H9 (cell line): ENCODE data around the gene ASS1. TPM values are rescaled to one million over a fixed set of nuclear protein-coding genes. Genes with fewer than 3 reads are reported as not detected.

ENCODE experiments used
- DNase-seq: peaks from one replicate; pipeline ENCODE4 v3.0.0-alpha.2; 2017
- H2AFZ ChIP-seq: one replicate; pipeline ENCODE4 v1.6.1; 2013; ENCODE audit warnings: mild to moderate bottlenecking, low read length, control low read depth, moderate library complexity
- H2AK5ac ChIP-seq: 2 replicates; pipeline ENCODE4 v1.6.1; 2013; ENCODE audit warnings: low read length, control low read depth, mixed read lengths; ENCODE audit not compliant: insufficient read length
- H2BK120ac ChIP-seq: one replicate; pipeline ENCODE4 v1.6.1; 2013; ENCODE audit warnings: low read depth, mild to moderate bottlenecking, low read length, control low read depth, inconsistent platforms; ENCODE audit not compliant: poor library complexity, severe bottlenecking
- H2BK12ac ChIP-seq: 2 replicates; pipeline ENCODE4 v1.6.1; 2013; ENCODE audit warnings: low read length, control low read depth, mixed read lengths, low read depth; ENCODE audit not compliant: insufficient read length
- H2BK15ac ChIP-seq: 2 replicates; pipeline ENCODE4 v1.6.1; 2013; ENCODE audit warnings: low read depth, low read length, control low read depth
- H2BK20ac ChIP-seq: one replicate; pipeline ENCODE4 v1.6.1; 2013; ENCODE audit warnings: low read depth, mild to moderate bottlenecking, low read length, control low read depth, inconsistent platforms; ENCODE audit not compliant: poor library complexity, severe bottlenecking
- H2BK5ac ChIP-seq: 2 replicates; pipeline ENCODE4 v1.6.1; 2013; ENCODE audit warnings: low read length, control low read depth, mixed read lengths; ENCODE audit not compliant: insufficient read length
- H3K14ac ChIP-seq: 2 replicates; pipeline ENCODE4 v1.6.1; 2013; ENCODE audit warnings: low read length, control low read depth; ENCODE audit not compliant: insufficient read depth
- H3K18ac ChIP-seq: 2 replicates; pipeline ENCODE4 v1.6.1; 2013; ENCODE audit warnings: low read depth, mild to moderate bottlenecking, mixed read lengths, low read length, control low read depth; ENCODE audit not compliant: insufficient read length
- H3K23ac ChIP-seq: 2 replicates; pipeline ENCODE4 v1.6.1; 2013; ENCODE audit warnings: low read length, control low read depth, mixed read lengths, low read depth; ENCODE audit not compliant: insufficient read length
- H3K23me2 ChIP-seq: 2 replicates; pipeline ENCODE4 v1.6.1; 2013; ENCODE audit warnings: low read depth, mild to moderate bottlenecking, mixed read lengths, low read length, control low read depth; ENCODE audit not compliant: insufficient read length, poor library complexity, severe bottlenecking
- H3K27ac ChIP-seq: 2 replicates; pipeline ENCODE4 v1.5.1; 2013; ENCODE audit warnings: low read length, control low read depth, mixed read lengths, low read depth; ENCODE audit not compliant: insufficient read length
- H3K27me3 ChIP-seq: 2 replicates; pipeline ENCODE4 v1.6.1; 2013; ENCODE audit warnings: low read length, control low read depth, inconsistent platforms; ENCODE audit not compliant: insufficient read depth
- H3K4ac ChIP-seq: 2 replicates; pipeline ENCODE4 v1.6.1; 2013; ENCODE audit warnings: low read depth, mild to moderate bottlenecking, control low read depth, inconsistent platforms, low read length, moderate library complexity
- H3K4me1 ChIP-seq: 2 replicates; pipeline ENCODE4 v1.6.1; 2013; ENCODE audit warnings: low read length, control low read depth, inconsistent platforms; ENCODE audit not compliant: insufficient read depth
- H3K4me2 ChIP-seq: 2 replicates; pipeline ENCODE4 v1.6.1; 2013; ENCODE audit warnings: low read length, control low read depth, mixed read lengths; ENCODE audit not compliant: insufficient read length, insufficient read depth
- H3K56ac ChIP-seq: 2 replicates; pipeline ENCODE4 v1.6.1; 2013; ENCODE audit warnings: low read depth, mild to moderate bottlenecking, mixed read lengths, low read length, control low read depth; ENCODE audit not compliant: insufficient read length
- H3K79me1 ChIP-seq: 2 replicates; pipeline ENCODE4 v1.6.1; 2013; ENCODE audit warnings: low read depth, mild to moderate bottlenecking, moderate library complexity, low read length, control low read depth, inconsistent platforms; ENCODE audit not compliant: insufficient read depth, poor library complexity, severe bottlenecking
- H3K79me2 ChIP-seq: 2 replicates; pipeline ENCODE4 v1.6.1; 2013; ENCODE audit warnings: low read length, control low read depth, inconsistent platforms; ENCODE audit not compliant: insufficient read depth
- H3K9ac ChIP-seq: 2 replicates; pipeline ENCODE4 v1.6.1; 2013; ENCODE audit warnings: low read length, control low read depth, mixed read lengths; ENCODE audit not compliant: insufficient read length; ENCODE audit errors: extremely low read depth
- H3K9me3 ChIP-seq: one replicate; pipeline ENCODE4 v1.6.1; 2013; ENCODE audit warnings: low read depth, low read length, inconsistent platforms; ENCODE audit not compliant: control insufficient read depth
- H3T11ph ChIP-seq: one replicate; pipeline ENCODE4 v1.6.1; 2013; ENCODE audit warnings: mild to moderate bottlenecking, low read length, control low read depth, inconsistent platforms
- H4K20me1 ChIP-seq: one replicate; pipeline ENCODE4 v1.6.1; 2013; ENCODE audit not compliant: control insufficient read depth, insufficient read length, insufficient read depth
- H4K5ac ChIP-seq: 2 replicates; pipeline ENCODE4 v1.6.1; 2013; ENCODE audit warnings: low read depth, mild to moderate bottlenecking, mixed read lengths, low read length, control low read depth; ENCODE audit not compliant: insufficient read length
- H4K8ac ChIP-seq: replicated peaks from 2 replicates; pipeline ENCODE4 v1.6.1; 2013; ENCODE audit warnings: low read length, control low read depth, mixed read lengths, low read depth; ENCODE audit not compliant: insufficient read length
- H4K91ac ChIP-seq: 2 replicates; pipeline ENCODE4 v1.6.1; 2013; ENCODE audit warnings: low read depth, mild to moderate bottlenecking, moderate library complexity, mixed read lengths, low read length, control low read depth; ENCODE audit not compliant: insufficient read length
- H3K27ac Mint-ChIP-seq, 3 experiments: 2 replicates in 2 of 3; 3 replicates in 1 of 3; pipeline ENCODE4 v1.8.0; 2020 to 2021; ENCODE audit warnings: mixed read lengths in 3 of 3, mild to moderate bottlenecking in 1 of 3, moderate library complexity in 1 of 3
- H3K27me3 Mint-ChIP-seq: 2 replicates; pipeline ENCODE4 v1.8.0; 2021; ENCODE audit warnings: low read depth, mild to moderate bottlenecking, moderate library complexity, mixed read lengths
- H3K36me3 Mint-ChIP-seq, 3 experiments: 2 replicates in 2 of 3; 3 replicates in 1 of 3; pipeline ENCODE4 v1.8.0; 2020 to 2021; ENCODE audit warnings: low read depth in 3 of 3, mixed read lengths in 3 of 3; ENCODE audit not compliant: insufficient read depth in 1 of 3
- H3K4me1 Mint-ChIP-seq, 2 experiments: 2 replicates each; pipeline ENCODE4 v1.8.0; 2020; ENCODE audit warnings: mixed read lengths in 2 of 2
- H3K4me3 Mint-ChIP-seq, 2 experiments: 2 replicates in 1 of 2; 3 replicates in 1 of 2; pipeline ENCODE4 v1.8.0; 2020 to 2021; ENCODE audit warnings: mild to moderate bottlenecking in 2 of 2, mixed read lengths in 2 of 2, moderate library complexity in 1 of 2
- H3K9me3 Mint-ChIP-seq, 2 experiments: 2 replicates in 1 of 2; 3 replicates in 1 of 2; pipeline ENCODE4 v1.8.0; 2020; ENCODE audit warnings: mild to moderate bottlenecking in 2 of 2, mixed read lengths in 2 of 2, moderate library complexity in 1 of 2
- WGBS: extraction: QIAGEN DNeasy Blood & Tissue Kit; methylation state at CpG from one replicate; pipeline ENCODE4 v1.1.7; 2013; ENCODE audit warnings: missing lambda C conversion rate, low lambda C conversion rate, mixed read lengths; ENCODE audit not compliant: insufficient read length; ENCODE audit errors: extremely low coverage; 5-methylcytosine and 5-hydroxymethylcytosine counted together
- total RNA-seq: library from RNA; stranded (reverse); gene quantifications from 2 replicates; pipeline ENCODE4 v1.2.1, GENCODE V29; 2021
- TF ChIP-seq, protein P1 (sequence below): fragments of 200-600 bp; sonication (generic); conservative IDR thresholded peaks from 3 replicates; pipeline ENCODE4 v1.8.0; 2021; ENCODE audit warnings: antibody characterized with exemption, mild to moderate bottlenecking

Gene ASS1
- total RNA-seq, 1 experiment from 2014 or later: 118 TPM

DNA sequence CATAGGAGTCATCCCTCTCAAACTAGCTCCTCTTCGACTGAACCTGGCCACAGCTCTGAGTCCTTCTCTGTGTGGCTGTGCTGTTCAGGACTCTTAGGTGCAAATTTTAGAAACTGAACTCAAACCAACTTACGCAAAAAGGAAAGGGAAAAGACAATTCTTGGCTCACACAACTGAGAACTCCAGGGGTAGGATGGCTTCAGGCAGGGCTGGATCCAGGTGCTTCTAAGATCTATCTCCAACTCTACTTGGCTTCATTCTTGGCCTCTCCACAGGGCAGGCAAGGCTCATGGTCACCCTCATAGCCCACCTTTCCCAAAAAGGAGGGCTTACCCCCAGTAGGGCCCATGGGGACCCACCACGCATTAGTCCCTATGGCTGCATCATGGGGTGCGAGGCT is 8.1 kb downstream of the ASS1 start:
- Histone ChIP-seq H3K79me2 (no peaks in the 10 kb centered on the region), H4K5ac (no peak overlapping the region), H2AK5ac (no peak overlapping the region), H2BK5ac (no peak overlapping the region), H4K91ac (no peak overlapping the region), H2AFZ (no peak overlapping the region), H3K9ac (no peak overlapping the region), H3K56ac (no peak overlapping the region), H2BK20ac (no peak overlapping the region), H3K79me1 (no peaks in the 10 kb centered on the region), H4K8ac (no peak overlapping the region), H2BK120ac (no peak overlapping the region), H3K4me1 (peaks cover under 1% of the 10 kb centered on the region; the same call in 1 of the 2 replicates), H2BK12ac (no peak overlapping the region), H3K14ac (no peak overlapping the region), H3T11ph (no peak overlapping the region), H2BK15ac (no peak overlapping the region), H3K9me3 (no peaks in the 10 kb centered on the region), H3K27me3 (no peaks in the 10 kb centered on the region), H3K4ac (no peak overlapping the region), H3K23me2 (peaks cover 2% of the 10 kb centered on the region), H3K23ac (no peak overlapping the region), H4K20me1 (no peaks in the 10 kb centered on the region), H3K4me2 (no peak overlapping the region), H3K18ac (no peak overlapping the region), H3K27ac (no peak overlapping the region)
- H3K4me1 Mint-ChIP-seq: peaks cover 24 to 37% of the 10 kb centered on the region in 2 experiments
- H3K36me3 Mint-ChIP-seq: peaks cover 4 to 14% (median 13%) of the 10 kb centered on the region in 3 experiments
- WGBS: no CpG with 5 or more reads among the region's 4 CpGs
- no peak overlapping the region for H3K27ac Mint-ChIP-seq
- H3K9me3 Mint-ChIP-seq: no peaks in the 10 kb centered on the region
- peaks cover 4% of the 10 kb centered on the region for H3K27me3 Mint-ChIP-seq
- TF ChIP-seq, protein P1, sequence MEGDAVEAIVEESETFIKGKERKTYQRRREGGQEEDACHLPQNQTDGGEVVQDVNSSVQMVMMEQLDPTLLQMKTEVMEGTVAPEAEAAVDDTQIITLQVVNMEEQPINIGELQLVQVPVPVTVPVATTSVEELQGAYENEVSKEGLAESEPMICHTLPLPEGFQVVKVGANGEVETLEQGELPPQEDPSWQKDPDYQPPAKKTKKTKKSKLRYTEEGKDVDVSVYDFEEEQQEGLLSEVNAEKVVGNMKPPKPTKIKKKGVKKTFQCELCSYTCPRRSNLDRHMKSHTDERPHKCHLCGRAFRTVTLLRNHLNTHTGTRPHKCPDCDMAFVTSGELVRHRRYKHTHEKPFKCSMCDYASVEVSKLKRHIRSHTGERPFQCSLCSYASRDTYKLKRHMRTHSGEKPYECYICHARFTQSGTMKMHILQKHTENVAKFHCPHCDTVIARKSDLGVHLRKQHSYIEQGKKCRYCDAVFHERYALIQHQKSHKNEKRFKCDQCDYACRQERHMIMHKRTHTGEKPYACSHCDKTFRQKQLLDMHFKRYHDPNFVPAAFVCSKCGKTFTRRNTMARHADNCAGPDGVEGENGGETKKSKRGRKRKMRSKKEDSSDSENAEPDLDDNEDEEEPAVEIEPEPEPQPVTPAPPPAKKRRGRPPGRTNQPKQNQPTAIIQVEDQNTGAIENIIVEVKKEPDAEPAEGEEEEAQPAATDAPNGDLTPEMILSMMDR: no peak
- H3K4me3 Mint-ChIP-seq: no peak overlapping the region
- DNase-seq: no peak
